HPDE6-E6E7 (cell line): ENCODE measurements around the gene CADM1.
"Not testable (repeated sequence)": the region's sequence is repeated elsewhere in the genome, so short reads cannot be mapped to it uniquely, and the experiment has no call there.

ENCODE experiments used
- DNase-seq: peaks from one replicate; pipeline ENCODE4 v3.0.0; 2011; ENCODE audit warnings: missing footprints; ENCODE audit errors: extremely low spot score

The CADM1 gene

GRCh38 chr11:115476463-115477286 is 27.5 kb downstream of the CADM1 start:
- DNase-seq, result no peak

GRCh38 chr11:115475564-115475963 is 28.7 kb downstream of the CADM1 start:
- no peak for DNase-seq

DNA sequence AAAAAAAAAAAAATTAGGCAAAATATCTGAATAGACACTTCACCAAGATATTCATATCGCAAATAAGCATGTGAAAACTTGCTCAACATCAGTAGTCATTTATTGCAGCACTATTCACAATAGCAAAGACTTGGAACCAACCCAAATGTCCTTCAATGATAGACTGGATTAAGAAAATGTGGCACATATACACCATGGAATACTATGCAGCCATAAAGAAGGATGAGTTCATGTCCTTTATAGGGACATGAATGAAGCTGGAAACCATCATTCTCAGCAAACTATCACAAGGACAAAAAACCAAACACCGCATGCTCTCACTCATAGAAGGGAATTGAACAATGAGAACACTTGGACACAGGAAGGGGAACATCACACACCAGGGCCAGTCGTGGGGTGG is 29.9 kb downstream of the CADM1 start:
- DNase-seq, result not testable (repeated sequence)

GRCh38 chr11:115473167-115473566 is 31.0 kb downstream of the CADM1 start:
- DNase-seq, result no peak

DNA sequence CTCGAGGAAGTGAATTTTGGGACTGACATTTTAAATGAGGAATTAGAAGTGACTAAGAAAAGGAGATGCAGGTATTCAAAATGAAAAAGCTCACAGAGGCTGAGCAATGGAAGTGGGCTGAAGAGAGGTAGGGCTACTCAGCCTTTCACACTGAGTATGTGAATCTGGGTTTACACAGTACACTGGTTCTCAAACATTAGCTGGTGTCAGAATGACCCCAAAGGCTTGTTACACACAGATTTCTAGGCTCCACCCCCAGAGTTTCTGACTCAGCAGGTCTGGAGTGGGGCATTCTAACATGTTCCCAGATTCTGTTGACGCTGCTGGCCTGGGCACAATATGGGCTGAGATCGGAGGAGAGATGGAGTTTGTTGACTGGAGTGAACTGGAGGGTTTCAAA is 32.8 kb downstream of the CADM1 start:
- no peak for DNase-seq

DNA sequence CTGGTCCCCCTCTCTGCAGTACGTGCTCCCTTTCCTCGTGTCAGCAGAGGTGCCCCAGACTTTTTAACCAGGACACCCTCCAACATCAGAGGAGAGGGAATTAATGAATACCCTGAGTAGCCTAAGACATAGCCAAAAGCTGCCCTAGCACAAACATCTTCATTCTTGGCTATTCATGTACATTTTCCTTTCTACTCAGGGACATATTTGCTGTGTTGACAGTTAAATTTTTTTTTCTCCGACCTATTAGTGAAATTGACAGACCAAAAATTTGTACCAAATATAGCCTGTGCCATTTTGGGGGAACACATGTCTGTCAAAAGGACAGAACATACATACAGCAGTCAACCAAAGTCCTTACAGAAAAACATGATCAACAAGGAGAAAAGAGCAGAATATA is 33.3 kb downstream of the CADM1 start:
- DNase-seq, result no peak

- DNase-seq, result no peak
Measured at GRCh38 chr11:115469361-115469760, 34.9 kb downstream of the CADM1 start.

DNA sequence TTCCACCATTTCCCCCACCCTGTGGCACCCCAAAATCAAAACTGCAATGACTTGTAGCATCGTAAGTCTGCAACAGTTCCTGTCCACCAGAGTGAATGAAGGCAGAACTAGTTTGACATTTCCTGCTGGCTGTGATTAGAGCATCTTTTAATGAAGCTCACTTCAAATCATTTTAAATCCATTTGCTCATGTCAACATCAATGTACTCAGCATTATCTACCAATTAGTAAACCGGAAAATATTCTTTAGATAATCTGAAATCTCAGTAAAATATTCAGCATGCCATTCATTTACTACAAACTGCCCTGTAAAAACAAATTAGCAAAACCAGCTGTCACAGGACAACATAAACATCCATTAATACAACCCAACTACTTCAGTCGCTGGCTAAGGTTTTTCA is 38.1 kb downstream of the CADM1 start:
- no peak for DNase-seq

DNA sequence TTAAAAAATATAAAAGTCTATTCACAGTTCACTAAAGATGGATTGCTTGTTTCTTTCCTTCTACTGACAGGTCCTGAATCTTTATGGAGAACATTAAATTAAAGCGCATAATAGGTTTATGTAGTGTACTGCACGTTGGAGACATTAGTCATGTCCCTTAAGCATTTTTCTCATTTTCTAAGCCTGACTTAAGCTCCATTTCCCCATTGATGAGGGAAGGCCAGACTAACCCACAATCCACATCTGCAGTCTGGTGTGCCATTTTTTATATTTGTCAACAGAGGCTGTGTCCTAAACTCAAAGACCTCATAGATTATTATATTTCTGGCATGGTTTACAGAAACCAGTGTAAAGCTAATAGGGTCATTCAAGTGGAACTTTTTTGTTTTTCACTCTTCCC is 39.9 kb downstream of the CADM1 start:
- no peak for DNase-seq

- DNase-seq, result no peak
Measured at GRCh38 chr11:115463606-115464005, 40.6 kb downstream of the CADM1 start.

DNA sequence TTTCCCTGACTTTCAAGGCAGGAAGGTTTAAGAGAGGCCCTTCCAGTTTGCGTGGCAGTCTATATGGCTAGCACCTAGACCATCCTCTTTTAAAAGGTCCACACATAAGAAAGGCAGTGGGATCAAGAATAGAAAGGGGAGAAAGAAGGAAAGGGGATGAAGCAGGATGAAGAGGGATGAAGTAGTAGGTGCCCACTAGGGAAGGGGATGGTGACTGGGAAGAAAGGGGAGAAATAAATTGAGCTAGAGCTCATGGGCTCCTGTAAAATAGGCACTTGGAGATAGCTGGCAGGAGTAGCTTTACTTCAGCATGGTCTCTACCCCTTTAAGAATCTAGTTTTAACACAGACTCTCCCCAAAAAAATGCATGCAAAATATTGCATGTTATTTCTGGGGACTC is 41.5 kb downstream of the CADM1 start:
- no peak for DNase-seq

- DNase-seq, result no peak
Measured at GRCh38 chr11:115462004-115462541, 42.1 kb downstream of the CADM1 start.

- DNase-seq, result no peak
Measured at GRCh38 chr11:115460512-115460911, 43.7 kb downstream of the CADM1 start.

DNA sequence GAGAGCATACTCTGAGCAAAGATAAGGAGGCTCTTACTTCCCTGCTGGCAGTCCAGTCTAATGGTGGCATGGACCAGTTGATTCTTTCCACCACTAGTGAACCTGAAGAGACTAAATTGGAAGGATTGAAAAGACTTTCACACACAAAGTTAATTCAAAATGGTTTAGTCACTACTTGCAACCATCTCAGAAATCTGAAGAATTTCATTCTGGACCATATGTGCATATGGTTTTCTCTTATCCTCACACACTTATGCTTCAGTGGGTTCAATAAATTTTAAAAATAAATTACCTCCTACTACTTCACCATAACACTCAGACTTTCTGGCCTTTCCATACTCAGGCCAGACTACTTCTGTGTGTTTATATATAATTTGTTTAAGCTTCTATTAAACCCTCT is 44.7 kb downstream of the CADM1 start:
- DNase-seq, result no peak

GRCh38 chr11:115458877-115459276 is 45.3 kb downstream of the CADM1 start:
- DNase-seq, result no peak

DNA sequence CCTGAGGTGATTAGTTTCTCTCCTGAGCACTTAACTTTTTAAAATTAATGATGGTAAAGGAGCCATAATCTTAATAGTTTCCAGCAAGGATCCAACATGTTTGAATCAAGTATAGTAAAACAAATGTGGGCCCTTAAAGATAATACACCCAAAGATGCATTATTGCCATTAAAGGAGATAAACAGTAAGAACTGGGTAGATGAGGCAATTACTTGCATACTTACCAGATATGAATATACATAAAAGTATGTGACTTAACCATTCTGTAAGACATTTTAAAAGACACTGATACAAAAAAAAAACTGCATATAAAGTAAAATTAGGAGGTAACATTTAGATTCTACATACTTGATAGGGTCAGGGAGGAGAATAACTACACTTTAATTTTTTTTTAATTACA is 48.2 kb downstream of the CADM1 start:
- DNase-seq, result no peak

- no peak for DNase-seq
Measured at GRCh38 chr11:115455613-115456012, 48.6 kb downstream of the CADM1 start.

DNA sequence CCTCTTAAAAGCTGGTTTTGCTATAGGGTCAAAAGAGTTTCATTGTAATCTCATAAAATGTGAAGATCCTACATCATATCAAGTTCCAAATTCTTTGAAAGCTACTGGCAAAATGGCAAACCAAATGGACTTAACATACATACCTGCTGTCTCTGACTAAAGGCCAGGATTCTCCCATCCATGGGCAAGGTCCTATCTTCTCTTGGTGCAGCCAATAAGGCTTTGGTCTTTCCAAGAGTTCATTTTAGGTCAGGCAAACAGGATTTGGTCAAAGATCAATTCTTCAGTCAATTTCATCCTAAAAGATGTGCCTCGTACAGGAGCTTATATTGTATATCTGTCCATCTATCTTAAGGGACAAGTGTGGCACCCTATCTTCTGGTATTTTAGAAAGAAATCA is 49.7 kb downstream of the CADM1 start:
- DNase-seq, result no peak

- no peak for DNase-seq
Measured at GRCh38 chr11:115453693-115454490, 50.3 kb downstream of the CADM1 start.

DNA sequence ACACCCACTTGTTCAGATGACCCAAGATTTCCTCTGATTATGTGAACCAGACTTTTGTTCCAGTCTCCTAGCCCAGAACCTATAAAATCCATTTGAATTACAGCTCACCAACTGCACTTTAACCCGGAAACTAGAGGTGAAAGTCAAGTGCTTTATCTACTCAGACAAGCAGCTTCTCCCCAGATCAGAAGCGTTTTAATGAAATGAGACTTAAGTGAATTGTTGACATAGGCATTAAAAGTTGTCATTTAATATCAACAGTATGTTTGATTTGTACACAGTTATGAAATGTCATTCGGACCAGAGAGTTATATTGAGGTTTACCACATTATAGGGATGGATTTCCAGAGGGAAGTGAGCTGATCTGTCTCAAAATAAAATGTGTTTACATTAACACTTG is 52.0 kb downstream of the CADM1 start:
- DNase-seq, result no peak

- DNase-seq, result no peak
Measured at GRCh38 chr11:115450519-115450918, 53.7 kb downstream of the CADM1 start.

- DNase-seq, result no peak
Measured at GRCh38 chr11:115447273-115447864, 56.8 kb downstream of the CADM1 start.
